ENCODE results near the gene CES3.

DNA sequence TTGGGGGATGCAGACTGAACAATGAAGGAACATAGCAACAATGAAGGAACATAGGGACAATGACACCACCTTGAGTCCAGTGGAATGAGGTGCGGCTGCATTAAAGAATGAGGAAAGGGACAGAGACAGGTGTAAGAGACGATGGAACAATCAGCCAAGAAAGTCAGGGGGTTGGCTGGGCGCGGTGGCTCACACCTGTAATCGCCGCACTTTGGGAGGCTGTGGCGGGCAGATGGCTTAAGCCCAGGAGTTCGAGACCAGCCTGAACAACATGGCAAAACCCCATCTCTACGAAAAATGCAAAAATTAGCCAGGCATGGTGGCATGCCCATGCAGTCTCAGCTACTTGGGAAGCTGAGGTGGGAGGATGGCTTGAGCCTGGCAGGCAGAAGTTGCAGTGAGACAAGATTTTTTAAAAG lies 54.3 kb downstream of the CES3 start:
- TF ChIP-seq, protein P1, sequence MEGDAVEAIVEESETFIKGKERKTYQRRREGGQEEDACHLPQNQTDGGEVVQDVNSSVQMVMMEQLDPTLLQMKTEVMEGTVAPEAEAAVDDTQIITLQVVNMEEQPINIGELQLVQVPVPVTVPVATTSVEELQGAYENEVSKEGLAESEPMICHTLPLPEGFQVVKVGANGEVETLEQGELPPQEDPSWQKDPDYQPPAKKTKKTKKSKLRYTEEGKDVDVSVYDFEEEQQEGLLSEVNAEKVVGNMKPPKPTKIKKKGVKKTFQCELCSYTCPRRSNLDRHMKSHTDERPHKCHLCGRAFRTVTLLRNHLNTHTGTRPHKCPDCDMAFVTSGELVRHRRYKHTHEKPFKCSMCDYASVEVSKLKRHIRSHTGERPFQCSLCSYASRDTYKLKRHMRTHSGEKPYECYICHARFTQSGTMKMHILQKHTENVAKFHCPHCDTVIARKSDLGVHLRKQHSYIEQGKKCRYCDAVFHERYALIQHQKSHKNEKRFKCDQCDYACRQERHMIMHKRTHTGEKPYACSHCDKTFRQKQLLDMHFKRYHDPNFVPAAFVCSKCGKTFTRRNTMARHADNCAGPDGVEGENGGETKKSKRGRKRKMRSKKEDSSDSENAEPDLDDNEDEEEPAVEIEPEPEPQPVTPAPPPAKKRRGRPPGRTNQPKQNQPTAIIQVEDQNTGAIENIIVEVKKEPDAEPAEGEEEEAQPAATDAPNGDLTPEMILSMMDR (IDR thresholded peaks at IDR 0.05) = no peak
- no peak for TF ChIP-seq POLR2A (IDR thresholded peaks at IDR 0.05)

Data from breast epithelium (tissue), 3 donors.